GM10248 (cell line): ENCODE measurements around the gene B4GALNT2.
"Not testable (repeated sequence)": the region's sequence is repeated elsewhere in the genome, so short reads cannot be mapped to it uniquely, and the experiment has no call there.

ENCODE experiments used
- CTCF ChIA-PET: fragments of 300-600 bp; sonication (Branson Sonifier 250); formaldehyde crosslinking; extraction: SDS; loops from one replicate; lab custom pipeline; 2021; ENCODE audit warnings: antibody characterized with exemption; lab: Yijun Ruan, JAX
- POLR2A ChIA-PET: fragments of 350-650 bp; sonication (Branson Sonifier 250); formaldehyde crosslinking; extraction: SDS; loops from one replicate; lab custom pipeline; 2020; ENCODE audit warnings: antibody characterized with exemption; lab: Yijun Ruan, JAX
- DNase-seq: peaks from one replicate; pipeline ENCODE4 v3.0.0; 2012; ENCODE audit errors: extremely low spot score
- TF ChIP-seq, protein P1 (sequence below): IDR thresholded peaks from 2 replicates; pipeline ENCODE4 v1.5.1; 2012; ENCODE audit warnings: mild to moderate bottlenecking, low read depth; ENCODE audit errors: extremely low read depth, missing control alignments, control extremely low read depth

The B4GALNT2 gene, protein sequence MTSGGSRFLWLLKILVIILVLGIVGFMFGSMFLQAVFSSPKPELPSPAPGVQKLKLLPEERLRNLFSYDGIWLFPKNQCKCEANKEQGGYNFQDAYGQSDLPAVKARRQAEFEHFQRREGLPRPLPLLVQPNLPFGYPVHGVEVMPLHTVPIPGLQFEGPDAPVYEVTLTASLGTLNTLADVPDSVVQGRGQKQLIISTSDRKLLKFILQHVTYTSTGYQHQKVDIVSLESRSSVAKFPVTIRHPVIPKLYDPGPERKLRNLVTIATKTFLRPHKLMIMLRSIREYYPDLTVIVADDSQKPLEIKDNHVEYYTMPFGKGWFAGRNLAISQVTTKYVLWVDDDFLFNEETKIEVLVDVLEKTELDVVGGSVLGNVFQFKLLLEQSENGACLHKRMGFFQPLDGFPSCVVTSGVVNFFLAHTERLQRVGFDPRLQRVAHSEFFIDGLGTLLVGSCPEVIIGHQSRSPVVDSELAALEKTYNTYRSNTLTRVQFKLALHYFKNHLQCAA

DNA sequence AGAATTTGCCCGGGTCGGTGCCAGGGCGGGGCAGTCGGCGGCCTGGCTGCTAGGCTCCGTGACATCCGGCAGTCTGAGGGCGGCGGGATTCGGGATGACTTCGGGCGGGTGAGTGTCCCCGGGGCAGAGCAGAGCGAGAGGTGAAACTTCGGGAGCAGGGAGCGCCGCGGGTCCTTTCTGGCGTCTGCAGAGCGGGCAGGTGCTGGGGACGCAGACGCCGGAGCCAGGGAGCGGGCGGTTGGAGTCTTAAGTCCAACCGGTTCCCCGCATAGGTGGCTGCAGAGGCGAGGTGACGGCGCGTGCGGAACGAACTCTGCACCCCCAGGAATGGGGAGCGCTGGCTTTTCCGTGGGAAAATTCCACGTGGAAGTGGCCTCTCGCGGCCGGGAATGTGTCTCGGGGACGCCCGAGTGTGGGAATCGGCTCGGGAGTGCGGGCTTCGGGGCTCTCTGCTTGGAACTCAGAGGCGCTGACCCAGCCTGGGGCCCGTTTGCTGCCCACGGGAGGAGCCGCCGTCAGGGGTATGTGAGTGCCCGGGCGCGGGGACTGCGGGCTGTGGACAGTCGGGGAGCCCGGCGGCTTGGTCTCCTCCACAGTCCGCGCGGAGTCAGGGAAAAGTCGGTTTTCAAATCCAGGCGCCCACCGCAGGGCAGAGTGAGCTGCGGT lies at the start of gene B4GALNT2:
B4GALNT2 (plus strand) TSS at position 71 of the 666 bp plus-strand sequence; CDS start at position 95, 24 bp downstream.
- CTCF ChIA-PET = no interaction called here
- POLR2A ChIA-PET = no interaction called here
- TF ChIP-seq, protein P1, sequence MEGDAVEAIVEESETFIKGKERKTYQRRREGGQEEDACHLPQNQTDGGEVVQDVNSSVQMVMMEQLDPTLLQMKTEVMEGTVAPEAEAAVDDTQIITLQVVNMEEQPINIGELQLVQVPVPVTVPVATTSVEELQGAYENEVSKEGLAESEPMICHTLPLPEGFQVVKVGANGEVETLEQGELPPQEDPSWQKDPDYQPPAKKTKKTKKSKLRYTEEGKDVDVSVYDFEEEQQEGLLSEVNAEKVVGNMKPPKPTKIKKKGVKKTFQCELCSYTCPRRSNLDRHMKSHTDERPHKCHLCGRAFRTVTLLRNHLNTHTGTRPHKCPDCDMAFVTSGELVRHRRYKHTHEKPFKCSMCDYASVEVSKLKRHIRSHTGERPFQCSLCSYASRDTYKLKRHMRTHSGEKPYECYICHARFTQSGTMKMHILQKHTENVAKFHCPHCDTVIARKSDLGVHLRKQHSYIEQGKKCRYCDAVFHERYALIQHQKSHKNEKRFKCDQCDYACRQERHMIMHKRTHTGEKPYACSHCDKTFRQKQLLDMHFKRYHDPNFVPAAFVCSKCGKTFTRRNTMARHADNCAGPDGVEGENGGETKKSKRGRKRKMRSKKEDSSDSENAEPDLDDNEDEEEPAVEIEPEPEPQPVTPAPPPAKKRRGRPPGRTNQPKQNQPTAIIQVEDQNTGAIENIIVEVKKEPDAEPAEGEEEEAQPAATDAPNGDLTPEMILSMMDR = no peak
- DNase-seq = no peak

DNA sequence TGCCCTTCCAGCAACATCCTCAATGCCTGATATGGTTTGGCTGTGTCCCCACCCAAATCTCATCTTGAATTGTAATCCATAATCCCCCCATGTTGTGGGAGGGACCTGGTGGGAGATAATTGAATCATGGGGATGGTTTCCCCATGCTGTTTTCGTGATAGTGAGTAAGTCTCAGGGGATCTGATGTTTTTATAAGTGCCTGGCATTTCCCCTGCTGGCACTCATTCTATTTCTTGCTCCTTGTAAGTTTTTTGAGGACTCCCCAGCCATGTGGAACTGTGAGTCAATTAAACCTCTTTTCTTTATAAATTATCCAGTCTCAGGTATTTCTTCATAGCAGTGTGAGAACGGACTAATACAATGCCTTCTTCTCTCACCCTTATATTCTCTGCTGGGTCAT lies 47.5 kb upstream of the B4GALNT2 start:
- CTCF ChIA-PET, DNase-seq: not testable (repeated sequence)
- POLR2A ChIA-PET = interaction anchor here (0.7 kb wide), 1 partner anchor 351 kb away, joined by 3 read pairs; no protein-coding TSS in a partner anchor

DNA sequence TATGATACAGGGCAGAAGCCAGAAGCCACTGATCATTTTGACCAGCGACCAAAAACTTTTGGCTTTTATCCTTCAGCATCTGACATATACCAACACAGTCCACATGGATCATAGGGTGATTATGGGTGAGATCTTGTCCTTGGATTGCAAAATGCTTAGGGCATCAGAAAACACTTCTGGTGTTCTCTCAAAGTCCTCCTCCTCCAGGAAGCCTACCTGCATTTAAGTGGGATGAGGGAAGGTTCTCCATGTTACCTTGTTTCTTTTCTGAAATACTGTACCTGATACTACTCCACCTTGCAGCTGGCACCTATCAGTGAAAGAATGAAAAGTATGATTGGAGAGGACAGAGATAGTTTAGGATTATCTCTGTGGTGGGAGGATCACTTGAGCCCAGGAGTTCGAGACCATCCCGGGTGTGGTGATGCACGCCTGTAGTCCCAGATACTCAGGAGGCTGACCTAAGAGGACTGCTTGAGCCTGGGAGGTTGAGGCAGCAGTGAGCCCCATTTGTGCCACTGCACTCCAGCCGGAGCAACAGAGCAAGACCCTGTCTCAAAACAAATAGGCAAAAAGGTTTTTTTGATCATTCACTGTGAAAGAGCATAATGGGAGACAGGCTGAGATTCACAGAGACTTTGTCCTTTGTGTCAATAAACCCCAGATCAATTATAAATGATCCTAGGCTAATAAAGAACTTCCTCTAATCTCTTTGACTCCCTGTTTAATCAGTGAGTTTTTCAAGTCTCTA lies 46.8 kb upstream of the B4GALNT2 start:
- no peak for DNase-seq
- ChIA-PET CTCF (no interaction called here), POLR2A (no interaction called here)
- TF ChIP-seq, protein P1 = no peak

DNA sequence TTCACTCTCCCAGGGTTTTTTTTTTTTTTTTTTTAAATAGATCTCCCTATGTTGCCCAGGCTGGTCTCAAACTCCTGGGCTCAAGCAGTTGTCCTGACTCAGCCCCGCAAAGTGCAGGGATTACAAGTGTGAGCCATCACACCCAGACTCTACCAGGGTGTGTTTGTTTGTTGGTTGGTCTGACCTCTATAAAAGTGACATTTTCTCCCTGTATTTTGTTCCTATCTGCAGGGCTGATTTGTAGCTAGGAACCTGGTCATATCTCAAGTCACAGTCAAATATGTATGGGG lies 46.3 kb upstream of the B4GALNT2 start:
- TF ChIP-seq, protein P1 = no peak
- ChIA-PET CTCF (no interaction called here), POLR2A (no interaction called here)
- no peak for DNase-seq

DNA sequence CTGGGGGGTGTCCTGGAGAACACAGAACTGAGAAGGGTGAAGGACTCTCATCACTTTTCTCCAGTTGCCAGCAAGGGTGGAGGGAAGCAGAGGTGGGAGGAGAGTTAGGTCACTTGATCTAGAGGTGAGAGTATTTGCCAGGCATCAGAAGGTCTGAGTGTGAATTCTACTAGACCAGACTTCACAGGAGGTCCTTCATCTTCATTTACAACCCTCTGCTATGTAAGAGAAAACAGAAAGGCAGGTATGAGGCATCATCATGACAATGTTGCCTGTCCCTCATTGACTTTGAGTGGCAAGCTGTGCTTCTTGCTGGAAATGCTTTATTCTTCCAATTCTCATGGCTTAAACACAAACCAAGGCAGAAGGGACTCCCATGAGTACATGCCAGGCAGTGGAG lies 45.9 kb upstream of the B4GALNT2 start:
- POLR2A ChIA-PET = no interaction called here
- no peak for DNase-seq
- TF ChIP-seq, protein P1 = no peak
- CTCF ChIA-PET = no interaction called here

DNA sequence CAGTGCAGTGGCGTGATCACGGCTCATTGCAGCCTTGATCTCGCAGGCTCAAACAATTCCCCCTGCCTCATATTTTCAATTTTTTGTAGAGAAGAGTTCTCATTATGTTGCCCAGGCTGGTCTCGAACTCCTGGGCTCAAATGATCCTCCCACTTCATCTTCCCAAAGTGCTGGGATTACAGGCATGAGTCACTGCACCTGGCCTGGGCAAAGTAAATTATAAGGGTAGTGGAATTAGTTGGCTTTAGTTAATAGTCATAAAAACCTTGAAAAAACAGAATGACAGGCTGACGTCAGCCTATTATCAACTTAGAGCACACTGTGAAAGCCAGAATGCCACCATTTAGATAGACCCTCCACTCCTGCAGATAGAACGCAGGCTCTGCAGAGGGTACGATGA lies 43.5 kb upstream of the B4GALNT2 start:
- ChIA-PET CTCF (no interaction called here), POLR2A (no interaction called here)
- TF ChIP-seq, protein P1 = no peak
- no peak for DNase-seq
